Breast epithelium (tissue), 3 donors: ENCODE data around the gene AK5.

Experiments used
- CTCF ChIP-seq, 3 donors: fragments of 450-650 bp; IDR thresholded peaks; one replicate each; pipeline ENCODE4 v1.5.1; 2016 to 2017; ENCODE audit warnings: antibody characterized with exemption in 3 of 3, mild to moderate bottlenecking in 3 of 3, moderate library complexity in 3 of 3
- POLR2AphosphoS5 ChIP-seq, 3 donors: sonication (generic); formaldehyde crosslinking; IDR thresholded peaks; one replicate each; pipeline ENCODE4 v1.6.1; 2017; ENCODE audit warnings: antibody characterized with exemption in 3 of 3

GRCh38 chr1:77446841-77447555, 165.2 kb downstream of the AK5 start:
- TF ChIP-seq CTCF (IDR thresholded peaks at IDR 0.05): no peak
- no peak for TF ChIP-seq POLR2AphosphoS5 (IDR thresholded peaks at IDR 0.05)
